Motor neuron (in vitro differentiated cells): ENCODE results near the gene SURF4. TPM values are rescaled to one million over a fixed set of nuclear protein-coding genes. Genes with fewer than 3 reads are reported as not detected.

Experiments
- ATAC-seq, 8 experiments: fragments of 200-7000 bp; cut with Tn5 transposase; replicated peaks in 6 of 8; 2 replicates each; pipeline ENCODE4 v1.8.0; 2021; ENCODE audit warnings: mild to moderate bottlenecking in 8 of 8, moderate library complexity in 8 of 8
- H3K27ac ChIP-seq, 2 donors: fragments of 250-450 bp; sonication (Bioruptor Pico); 2 replicates each; pipeline ENCODE4 v1.9.0; 2021; ENCODE audit warnings: antibody characterized with exemption in 2 of 2, mild to moderate bottlenecking in 2 of 2, moderate library complexity in 1 of 2
- H3K4me1 ChIP-seq, 2 donors: fragments of 250-450 bp; sonication (Bioruptor Pico); replicated peaks in 1 of 2; 2 replicates each; pipeline ENCODE4 v1.6.1; 2021; ENCODE audit warnings: antibody characterized with exemption in 2 of 2, mild to moderate bottlenecking in 2 of 2, moderate library complexity in 1 of 2
- H3K4me3 ChIP-seq, 5 donors: fragments of 250-450 bp; sonication (Bioruptor Pico); 2 replicates each; pipeline ENCODE4 v1.9.0; 2021; ENCODE audit warnings: antibody characterized with exemption in 5 of 5, mild to moderate bottlenecking in 5 of 5, moderate library complexity in 4 of 5
- WGBS, 10 experiments: fragments of 450-650 bp; shearing (Covaris generic); methylation state at CpG; one replicate each; pipeline ENCODE4 v1.0.0; 2022; 5-methylcytosine and 5-hydroxymethylcytosine counted together
- in situ Hi-C, 9 experiments: fragments of 400-800 bp; cut with MboI; loops; one replicate each; pipeline ENCODE4 v1.15.0; 2021; ENCODE audit warnings: low sequenced_read_pairs in 9 of 9, low pct_unique_long_range_greater_than_20kb in 2 of 9; ENCODE audit not compliant: unreplicated experiment in 9 of 9
- total RNA-seq, 8 experiments: library from RNA; unstranded; fragments of 300-600 nt; gene quantifications; 2 replicates each; pipeline versions ENCODE4 v1.2.3 to v1.2.4, GENCODE V29; 2022

The SURF4 gene
- total RNA-seq, 8 experiments from 2014 or later: 62.6 to 141 (median 105) TPM

- ATAC-seq: no peak
- Histone ChIP-seq H3K4me1 (peaks cover 19 to 25% of the 10 kb centered on the region in 2 donors), H3K4me3 (no peak overlapping the region), H3K27ac (no peak overlapping the region)
- WGBS, 10 experiments: 17 to 100% (median 83%) methylated on average over 1 to 6 of the region's 8 CpGs; no CpG with 5 or more reads in 2 of the 10 experiments
- in situ Hi-C loops: no loop called here
Observed at GRCh38 chr9:133352635-133353340, 23.1 kb downstream of the SURF4 start.

DNA sequence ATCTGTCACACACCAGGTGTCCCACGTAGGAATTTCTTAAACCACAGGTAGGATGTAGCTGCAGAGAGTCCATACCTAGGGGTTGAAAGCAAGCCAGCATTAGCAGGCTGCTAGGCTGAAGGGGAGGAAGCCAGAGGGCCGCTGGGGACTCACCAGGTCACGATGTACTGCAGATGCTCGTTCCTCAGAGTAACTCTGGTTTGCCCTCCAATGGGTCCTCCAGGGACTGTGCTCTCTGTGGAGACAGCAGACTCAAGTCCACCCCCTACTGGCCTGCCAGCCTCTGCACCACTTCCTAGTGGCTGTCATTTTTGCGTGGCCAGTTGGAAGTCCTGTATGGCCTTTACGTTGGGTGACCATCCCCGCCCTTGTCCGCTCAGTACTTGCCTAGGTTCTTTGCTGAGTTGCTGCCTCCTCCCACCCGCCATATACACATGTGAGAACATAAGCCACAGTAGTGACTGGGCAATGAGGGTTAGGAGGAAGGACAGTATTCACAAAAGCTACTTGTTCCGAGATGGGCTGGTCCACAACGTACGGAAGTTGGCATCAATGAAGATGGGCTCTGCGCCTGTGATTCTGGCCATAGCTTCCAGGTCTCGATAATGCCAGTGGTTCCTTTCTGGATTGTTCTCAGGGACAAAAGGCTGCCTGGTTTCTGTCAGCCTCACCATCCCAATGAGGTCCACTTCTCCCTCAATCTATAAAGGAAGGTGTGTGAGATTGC is 23.8 kb downstream of the SURF4 start:
- H3K27ac ChIP-seq: no peak overlapping the region
- ATAC-seq: peak in 3 of 8 experiments; percentile 2 to 5 (median 2)
- peaks cover 14 to 18% of the 10 kb centered on the region in 2 donors for H3K4me1 ChIP-seq
- in situ Hi-C loops: no loop called here
- 8 to 100% (median 93%) methylated on average over 2 to 10 of the region's 14 CpGs; no CpG with 5 or more reads in 3 of the 10 experiments for WGBS, 10 experiments
- no peak overlapping the region for H3K4me3 ChIP-seq

DNA sequence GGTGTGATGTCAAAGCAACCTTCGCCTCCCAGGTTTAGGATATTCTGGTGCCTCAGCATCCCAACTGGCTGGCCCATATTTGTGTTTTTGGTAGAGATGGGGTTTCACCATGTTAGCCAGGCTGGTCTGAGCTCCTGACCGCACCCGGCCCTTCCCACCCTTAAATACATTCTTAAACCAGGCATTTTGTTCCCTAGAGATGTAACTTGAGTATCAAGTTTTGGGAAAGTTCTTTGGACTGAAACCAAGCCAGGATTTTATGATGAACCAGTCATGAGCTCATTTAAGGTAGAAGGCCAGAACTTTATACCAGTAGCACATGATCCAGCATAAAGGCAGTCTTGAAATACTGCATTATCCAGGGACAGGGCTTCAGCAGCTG is 24.3 kb downstream of the SURF4 start:
- ATAC-seq: no peak
- H3K27ac ChIP-seq: no peak overlapping the region
- in situ Hi-C loops: no loop called here
- H3K4me3 ChIP-seq: no peak overlapping the region
- peaks cover 14 to 22% of the 10 kb centered on the region in 2 donors for H3K4me1 ChIP-seq
- 80 to 100% (median 91%) methylated on average over 1 to 3 of the region's 3 CpGs; no CpG with 5 or more reads in 4 of the 10 experiments for WGBS, 10 experiments

GRCh38 chr9:133349965-133350616 is 25.8 kb downstream of the SURF4 start:
- H3K27ac ChIP-seq: no peak overlapping the region
- 57 to 100% (median 89%) methylated on average over 1 to 14 of the region's 15 CpGs; no CpG with 5 or more reads in 1 of the 10 experiments for WGBS, 10 experiments
- H3K4me3 ChIP-seq: no peak overlapping the region

DNA sequence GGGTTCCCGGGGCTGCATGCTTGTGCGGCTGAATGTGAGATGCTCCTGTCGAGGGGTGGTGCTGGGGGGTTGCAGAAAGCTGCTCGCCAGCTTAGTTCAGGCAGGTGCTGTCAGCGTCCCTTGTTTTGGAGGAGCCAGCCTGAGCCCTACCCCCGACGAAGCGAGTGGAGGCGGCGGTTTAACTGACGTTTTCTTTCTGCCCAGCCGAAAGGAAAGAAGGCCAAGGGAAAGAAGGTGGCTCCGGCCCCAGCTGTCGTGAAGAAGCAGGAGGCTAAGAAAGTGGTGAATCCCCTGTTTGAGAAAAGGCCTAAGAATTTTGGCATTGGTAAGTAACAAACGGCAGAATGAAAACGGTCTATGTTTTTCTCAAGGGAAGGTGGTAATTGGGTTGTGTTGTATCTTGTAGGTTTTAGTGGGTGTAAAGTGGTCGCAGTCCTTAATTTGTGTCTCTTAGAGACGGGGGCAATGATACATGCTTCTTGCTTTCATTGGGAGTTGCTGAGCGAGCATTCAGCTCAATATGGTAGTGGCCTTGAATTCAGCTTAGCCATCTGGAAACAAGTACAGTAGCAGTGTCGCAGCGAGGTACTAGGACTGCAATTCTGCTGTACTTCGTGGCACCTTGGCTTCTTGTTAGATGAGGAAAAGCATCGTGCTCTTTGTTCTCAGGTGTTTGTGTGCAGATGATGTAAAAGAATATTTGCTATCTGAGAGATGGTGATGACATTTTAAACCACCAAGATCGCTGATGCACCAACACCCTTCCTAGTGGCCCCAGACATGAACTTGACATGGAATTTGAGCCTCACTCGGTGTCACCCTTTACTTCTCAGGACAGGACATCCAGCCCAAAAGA is 26.9 kb downstream of the SURF4 start:
- 0 to 45% (median 2%) methylated on average over 1 to 14 of the region's 25 CpGs; no CpG with 5 or more reads in 2 of the 10 experiments for WGBS, 10 experiments
- in situ Hi-C loops: loop anchor here in 2 of 9 experiments (25.0 kb wide), 1 partner anchor 162 kb away; no protein-coding TSS in a partner anchor
- peaks cover 9 to 18% of the 10 kb centered on the region in 2 donors for H3K4me1 ChIP-seq

More at GRCh38 chr9:133349965-133350616, 25.8 kb downstream of the SURF4 start:
- no peak for ATAC-seq
- in situ Hi-C loops: loop anchor here in 2 of 9 experiments (25.0 kb wide), 1 partner anchor 163 kb away; no protein-coding TSS in a partner anchor
- H3K4me1 ChIP-seq: peaks cover 10 to 21% of the 10 kb centered on the region in 2 donors

DNA sequence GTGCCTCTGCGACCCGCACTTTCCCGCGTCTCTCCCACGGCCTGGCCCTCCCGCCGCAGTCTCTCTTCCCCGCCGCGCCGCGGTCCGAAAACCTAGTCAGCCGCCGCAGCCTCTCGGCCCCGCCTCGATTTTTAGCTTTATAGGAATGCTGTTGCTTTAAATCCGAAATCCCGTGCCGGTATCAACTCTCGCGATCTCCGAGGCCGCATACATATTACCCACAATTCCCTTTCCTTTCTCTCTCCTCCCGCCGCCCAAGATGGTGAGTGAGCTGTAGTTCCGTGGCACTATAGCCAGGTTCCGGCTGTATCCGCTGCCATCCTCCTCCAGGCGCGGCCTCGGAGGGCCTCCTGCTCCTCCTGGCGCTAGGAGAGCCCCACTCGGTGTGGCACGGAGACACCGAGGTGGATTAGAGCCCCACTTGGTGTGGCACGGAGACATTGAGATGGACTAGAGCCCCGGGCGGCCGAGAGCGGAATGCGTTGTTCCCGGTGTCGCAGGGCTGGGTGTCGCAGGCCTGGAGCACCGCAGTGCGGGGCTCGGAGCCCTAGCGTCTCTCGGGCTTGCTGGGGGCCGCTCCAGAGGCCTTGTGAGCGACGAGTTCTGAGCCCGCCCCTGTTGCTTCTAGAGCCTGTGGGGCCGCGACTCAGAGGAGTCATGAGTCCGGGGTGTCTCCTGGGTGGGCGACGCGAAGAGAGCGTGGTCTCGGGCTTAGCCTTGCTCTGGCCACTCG is 27.7 kb downstream of the SURF4 start, which contains the start of the genes MED22 and RPL7A:
MED22 (minus strand) TSS at position 147 of the 733 bp plus-strand sequence. CDS start 1,469 bp downstream, outside the sequence.
RPL7A (plus strand) TSS at position 234 of the 733 bp plus-strand sequence; CDS start at position 260, 26 bp downstream.
- in situ Hi-C loops: loop anchor here in 2 of 9 experiments (25.0 kb wide), 1 partner anchor 161 kb away; no protein-coding TSS in a partner anchor
- peak; percentile 62 to 86 (median 80) for ATAC-seq
- Histone ChIP-seq H3K27ac (peak within 1 kb of the TSS; percentile 90 to 96), H3K4me1 (peaks cover 9 to 18% of the 10 kb centered on the region in 2 donors), H3K4me3 (peak within 1 kb of the TSS; percentile 67 to 97 (median 92))
- WGBS, 10 experiments: 0 to 3% (median 0%) methylated on average over 1 to 20 of the region's 64 CpGs; no CpG with 5 or more reads in 4 of the 10 experiments

More for the DNA sequence above, 26.9 kb downstream of the SURF4 start:
- no peak for ATAC-seq
- Histone ChIP-seq H3K4me3 (peak overlapping the region; percentile 67 to 97 (median 92)), H3K27ac (peak overlapping the region; percentile 90 to 96)

DNA sequence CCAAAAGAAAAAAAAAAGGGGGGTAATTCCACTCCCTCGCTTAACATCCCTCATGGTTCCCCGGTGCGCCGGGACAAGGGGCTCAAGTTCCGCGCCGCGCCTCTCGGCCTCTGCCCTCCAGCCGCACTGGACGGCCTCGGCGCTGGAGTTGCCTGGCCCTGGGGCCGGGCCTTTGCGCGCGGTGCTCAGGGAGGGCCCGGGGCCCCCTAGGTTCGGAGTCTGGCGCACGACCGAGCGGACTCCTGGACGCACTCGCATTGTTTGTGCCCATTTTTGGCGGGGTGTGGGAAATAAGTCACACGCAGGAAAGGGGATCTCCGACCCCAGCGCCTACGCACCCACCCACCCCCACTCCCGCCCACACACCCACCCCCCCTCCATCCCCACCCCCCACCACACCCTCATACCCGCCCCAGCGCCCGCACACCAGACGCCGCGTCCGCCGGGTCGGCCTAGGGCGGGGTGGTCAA is 28.3 kb downstream of the SURF4 start:
- H3K4me3 ChIP-seq: peak overlapping the region; percentile 67 to 97 (median 92)
- H3K4me1 ChIP-seq: peaks cover 9 to 18% of the 10 kb centered on the region in 2 donors
- H3K27ac ChIP-seq: peak overlapping the region; percentile 90 to 96
- in situ Hi-C loops: loop anchor here in 2 of 9 experiments (25.0 kb wide), 1 partner anchor 160 kb away; no protein-coding TSS in a partner anchor
- ATAC-seq: peak; percentile 50 to 65 (median 60)
- 0 to 4% methylated on average over 1 to 10 of the region's 41 CpGs; no CpG with 5 or more reads in 8 of the 10 experiments for WGBS, 10 experiments

DNA sequence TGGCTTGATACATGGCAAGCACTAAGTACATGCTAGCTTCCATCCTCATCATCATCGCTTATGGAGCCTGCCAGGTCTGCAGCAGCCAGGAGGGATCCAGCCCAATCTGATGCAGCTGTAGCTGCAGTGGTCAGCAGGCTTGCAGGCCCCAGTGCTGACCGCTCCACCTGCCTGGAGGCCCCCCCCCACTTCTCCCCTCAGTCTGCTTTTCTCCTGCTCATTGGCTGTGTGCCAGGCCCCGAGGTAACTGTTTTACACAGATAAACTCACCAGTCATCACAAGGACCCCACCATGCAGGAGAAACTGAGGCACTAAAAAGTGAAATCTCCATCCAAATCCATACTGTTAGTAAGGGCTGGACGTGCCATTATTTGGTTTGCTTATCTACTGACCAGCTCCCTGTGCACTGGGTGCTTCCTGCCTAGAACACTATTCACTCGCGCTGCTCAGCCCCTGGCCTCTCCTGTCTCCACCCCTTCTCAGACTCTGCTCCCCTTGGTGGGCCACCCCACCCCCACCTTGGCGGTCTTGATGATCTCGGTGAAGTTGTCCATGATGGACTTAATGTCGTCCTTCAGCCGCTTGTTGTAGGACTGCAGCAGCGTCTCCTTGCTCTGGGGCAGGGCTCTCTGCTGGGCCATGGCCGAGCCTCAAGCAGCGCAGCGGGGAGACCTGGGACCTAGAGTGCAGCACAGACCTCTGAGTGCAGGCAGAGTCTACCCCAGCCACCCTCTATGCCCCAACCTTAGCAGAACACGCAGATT is 29.7 kb downstream of the SURF4 start:
- no peak for ATAC-seq
- WGBS, 10 experiments: 32 to 96% (median 60%) methylated on average over 1 to 8 of the region's 15 CpGs; no CpG with 5 or more reads in 4 of the 10 experiments
- Histone ChIP-seq H3K27ac (no peak overlapping the region), H3K4me1 (peaks cover 9 to 18% of the 10 kb centered on the region in 2 donors), H3K4me3 (peak overlapping the region; percentile 67 to 97 (median 92))
- in situ Hi-C loops: loop anchor here in 2 of 9 experiments (25.0 kb wide), 1 partner anchor 159 kb away; no protein-coding TSS in a partner anchor

DNA sequence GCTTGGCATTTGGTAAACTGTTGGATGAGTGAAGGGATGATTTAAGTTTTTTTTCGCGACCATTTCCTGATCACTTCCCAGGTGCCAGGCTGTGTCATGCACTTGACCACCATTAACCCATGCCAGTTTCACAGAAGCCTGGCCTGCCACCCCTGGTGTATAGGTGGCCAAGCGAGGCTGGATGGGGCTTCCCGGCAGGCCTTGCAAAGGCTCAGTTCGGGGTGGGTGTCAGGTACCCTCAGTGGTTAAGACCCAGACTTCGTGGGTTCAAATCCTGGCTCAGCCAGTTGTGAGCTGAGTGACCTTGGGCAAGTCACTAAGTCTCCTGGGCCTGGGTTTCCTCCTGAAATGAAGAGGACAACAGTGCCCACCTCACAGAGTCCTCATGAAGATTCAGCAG is 30.3 kb downstream of the SURF4 start:
- Histone ChIP-seq H3K4me1 (peaks cover 9 to 18% of the 10 kb centered on the region in 2 donors), H3K4me3 (no peak overlapping the region), H3K27ac (no peak overlapping the region)
- 60 to 100% (median 92%) methylated on average over 1 to 4 of the region's 6 CpGs; no CpG with 5 or more reads in 5 of the 10 experiments for WGBS, 10 experiments
- in situ Hi-C loops: loop anchor here in 2 of 9 experiments (25.0 kb wide), 1 partner anchor 158 kb away; no protein-coding TSS in a partner anchor
- no peak for ATAC-seq

- WGBS, 10 experiments: 60 to 100% (median 96%) methylated on average over 1 to 2 of the region's 12 CpGs; no CpG with 5 or more reads in 6 of the 10 experiments
- no peak for ATAC-seq
- Histone ChIP-seq H3K27ac (no peak overlapping the region), H3K4me3 (no peak overlapping the region), H3K4me1 (peaks cover 9 to 18% of the 10 kb centered on the region in 2 donors)
- in situ Hi-C loops: loop anchor here in 2 of 9 experiments (25.0 kb wide), 1 partner anchor 158 kb away; no protein-coding TSS in a partner anchor
Observed at GRCh38 chr9:133344979-133345378, 30.9 kb downstream of the SURF4 start.
